Measurements from ENCODE around the gene OR2S2.
A peak's percentile ranks its signal among the peaks of the same experiment; 100 is the strongest.

Gene OR2S2

GRCh38 chr9:35923927-35924763, 33.8 kb downstream of the OR2S2 start:
- Histone ChIP-seq H3K9ac (no peak overlapping the region), H2AFZ (peak overlapping the region; percentile 51), H3K9me3 (ENCODE audit: control insufficient read depth, low read length) (no peaks in the 10 kb centered on the region), H3K27ac (peak overlapping the region; percentile 47), H3K4me2 (ENCODE audit: low read length) (peak overlapping the region; percentile 48), H3K27me3 (ENCODE audit: control insufficient read depth, insufficient read depth, low read length) (no peaks in the 10 kb centered on the region), H3K4me3 (ENCODE audit: low read depth, low read length) (no peak overlapping the region), H3K79me2 (no peaks in the 10 kb centered on the region), H3K36me3 (ENCODE audit: control insufficient read depth, insufficient read depth, low read length) (no peaks in the 10 kb centered on the region), H3K4me1 (peaks cover 4% of the 10 kb centered on the region)
- TF ChIP-seq CTCF (IDR thresholded peaks at IDR 0.05) = no peak

- H3K27ac ChIP-seq = peak overlapping the region; percentile 47
These were observed 34.4 kb downstream of the OR2S2 start for GRCh38 chr9:35923598-35923926.

GRCh38 chr9:35920051-35920620, 37.8 kb downstream of the OR2S2 start:
- no peak overlapping the region for H3K4me3 ChIP-seq (ENCODE audit: low read depth, low read length)
- H2AFZ ChIP-seq = no peak overlapping the region
- no peaks in the 10 kb centered on the region for H3K79me2 ChIP-seq
- H3K36me3 ChIP-seq (ENCODE audit: control insufficient read depth, insufficient read depth, low read length) = no peaks in the 10 kb centered on the region
- peak overlapping the region; percentile 69 for H3K27ac ChIP-seq
- TF ChIP-seq CTCF (IDR thresholded peaks at IDR 0.05) = no peak
- no peak overlapping the region for H3K9ac ChIP-seq
- no peaks in the 10 kb centered on the region for H3K27me3 ChIP-seq (ENCODE audit: control insufficient read depth, insufficient read depth, low read length)
- H3K4me1 ChIP-seq = peaks cover 4% of the 10 kb centered on the region
- no peaks in the 10 kb centered on the region for H3K9me3 ChIP-seq (ENCODE audit: control insufficient read depth, low read length)
- H3K4me2 ChIP-seq (ENCODE audit: low read length) = no peak overlapping the region

More at GRCh38 chr9:35923598-35923926, 34.4 kb downstream of the OR2S2 start:
- no peak overlapping the region for H3K4me3 ChIP-seq (ENCODE audit: low read depth, low read length)
- H2AFZ ChIP-seq = peak overlapping the region; percentile 51
- peaks cover 4% of the 10 kb centered on the region for H3K4me1 ChIP-seq
- H3K79me2 ChIP-seq = no peaks in the 10 kb centered on the region
- H3K27me3 ChIP-seq (ENCODE audit: control insufficient read depth, insufficient read depth, low read length) = no peaks in the 10 kb centered on the region
- H3K4me2 ChIP-seq (ENCODE audit: low read length) = peak overlapping the region; percentile 48
- no peaks in the 10 kb centered on the region for H3K9me3 ChIP-seq (ENCODE audit: control insufficient read depth, low read length)
- no peak for TF ChIP-seq CTCF (IDR thresholded peaks at IDR 0.05)
- H3K36me3 ChIP-seq (ENCODE audit: control insufficient read depth, insufficient read depth, low read length) = no peaks in the 10 kb centered on the region
- no peak overlapping the region for H3K9ac ChIP-seq

- peaks cover 7% of the 10 kb centered on the region for H3K4me1 ChIP-seq
- no peaks in the 10 kb centered on the region for H3K79me2 ChIP-seq
- H3K4me2 ChIP-seq (ENCODE audit: low read length) = no peak overlapping the region
- no peaks in the 10 kb centered on the region for H3K36me3 ChIP-seq (ENCODE audit: control insufficient read depth, insufficient read depth, low read length)
- H3K9ac ChIP-seq = no peak overlapping the region
- H3K4me3 ChIP-seq (ENCODE audit: low read depth, low read length) = no peak overlapping the region
- H3K9me3 ChIP-seq (ENCODE audit: control insufficient read depth, low read length) = no peaks in the 10 kb centered on the region
- H3K27ac ChIP-seq = peak overlapping the region; percentile 69
- H2AFZ ChIP-seq = no peak overlapping the region
- TF ChIP-seq CTCF (IDR thresholded peaks at IDR 0.05) = no peak
- no peaks in the 10 kb centered on the region for H3K27me3 ChIP-seq (ENCODE audit: control insufficient read depth, insufficient read depth, low read length)
These were observed 38.5 kb downstream of the OR2S2 start for GRCh38 chr9:35919212-35920008.
